K562 (cell line): ENCODE measurements around the gene SPATA24. TPM values are rescaled to one million over a fixed set of nuclear protein-coding genes. Genes with fewer than 3 reads are reported as not detected.

Experiments used
- BCOR ChIP-seq: fragments of 450-650 bp; IDR thresholded peaks from 2 replicates; pipeline ENCODE4 v1.6.1; 2016
- CAMTA2 ChIP-seq: fragments of 250-450 bp; sonication (Bioruptor Pico); conservative IDR thresholded peaks from 2 replicates; pipeline ENCODE4 v1.5.1; 2022
- CBFA2T2 ChIP-seq: fragments of 450-650 bp; conservative IDR thresholded peaks from 2 replicates; pipeline ENCODE4 v1.6.1; 2017; ENCODE audit warnings: mild to moderate bottlenecking
- DACH1 ChIP-seq: fragments of 450-650 bp; IDR thresholded peaks from 2 replicates; pipeline ENCODE4 v1.6.1; 2018; ENCODE audit not compliant: partially characterized antibody
- EZH2 ChIP-seq: IDR thresholded peaks from 2 replicates; pipeline ENCODE4 v1.6.1; 2012; ENCODE audit warnings: low read depth, mild to moderate bottlenecking, inconsistent platforms, low read length, borderline replicate concordance
- FOXJ3 ChIP-seq: sonication (generic); formaldehyde crosslinking; IDR thresholded peaks from 2 replicates; pipeline ENCODE4 v1.4.0; 2020; ENCODE audit warnings: mild to moderate bottlenecking, missing genetic modification reagents
- GTF2A2 ChIP-seq: IDR thresholded peaks from 2 replicates; pipeline ENCODE4 v1.6.1; 2016; ENCODE audit warnings: mild to moderate bottlenecking, missing genetic modification characterization, missing compliant biosample characterization
- HES1 ChIP-seq: fragments of 450-650 bp; IDR thresholded peaks from 2 replicates; pipeline ENCODE4 v1.6.1; 2016; ENCODE audit warnings: low read depth, mild to moderate bottlenecking, moderate library complexity
- HNRNPUL1 ChIP-seq: fragments of 200-400 bp; formaldehyde crosslinking; IDR thresholded peaks from 2 replicates; pipeline ENCODE4 v1.6.1; 2017; ENCODE audit warnings: low read length
- MEF2D ChIP-seq: conservative IDR thresholded peaks from 2 replicates; pipeline ENCODE4 v1.6.1; 2016; ENCODE audit warnings: low read depth, missing genetic modification characterization, missing compliant biosample characterization
- MTA3 ChIP-seq: fragments of 450-650 bp; formaldehyde crosslinking; IDR thresholded peaks from 2 replicates; pipeline ENCODE4 v1.6.1; 2017; ENCODE audit warnings: mild to moderate bottlenecking, borderline replicate concordance
- MTF1 ChIP-seq: fragments of 250-450 bp; sonication (Bioruptor Pico); IDR thresholded peaks from 2 replicates; pipeline ENCODE4 v1.9.0; 2021; ENCODE audit warnings: moderate library complexity, mild to moderate bottlenecking, inconsistent platforms, borderline replicate concordance
- PHTF2 ChIP-seq: fragments of 250-450 bp; sonication (Bioruptor Pico); IDR thresholded peaks from 2 replicates; pipeline ENCODE4 v1.5.0; 2021; ENCODE audit warnings: mild to moderate bottlenecking
- RBM25 ChIP-seq: fragments of 200-400 bp; formaldehyde crosslinking; IDR thresholded peaks from 2 replicates; pipeline ENCODE4 v1.6.1; 2018; ENCODE audit warnings: low read length, low read depth, moderate library complexity; ENCODE audit not compliant: severe bottlenecking
- SFPQ ChIP-seq: fragments of 200-400 bp; formaldehyde crosslinking; IDR thresholded peaks from 2 replicates; pipeline ENCODE4 v1.6.1; 2017; ENCODE audit warnings: mild to moderate bottlenecking, low read depth, low read length, moderate library complexity
- SIN3B ChIP-seq: fragments of 450-650 bp; IDR thresholded peaks from 2 replicates; pipeline ENCODE4 v1.6.1; 2017; ENCODE audit warnings: low read depth, mild to moderate bottlenecking, moderate library complexity
- SNIP1 ChIP-seq: fragments of 450-650 bp; IDR thresholded peaks from 2 replicates; pipeline ENCODE4 v1.7.1; 2017; ENCODE audit warnings: low read depth, mild to moderate bottlenecking
- TBP ChIP-seq: optimal IDR thresholded peaks from 2 replicates; pipeline ENCODE3; 2011; ENCODE audit warnings: low read depth, low read length, improper control_type of control experiment
- VEZF1 ChIP-seq: fragments of 200-800 bp; sonication (Bioruptor generic); IDR thresholded peaks from 2 replicates; pipeline ENCODE4 v1.6.1; 2017; ENCODE audit warnings: missing genetic modification characterization, missing compliant biosample characterization
- ZNF41 ChIP-seq: fragments of 250-450 bp; sonication (Bioruptor Pico); conservative IDR thresholded peaks from 2 replicates; pipeline ENCODE4 v1.4.0; 2020; ENCODE audit warnings: mild to moderate bottlenecking
- ZNF639 ChIP-seq, 2 experiments: fragments of 200-800 bp in 1 of 2; sonication (Bioruptor generic) in 1 of 2; sonication (generic) in 1 of 2; formaldehyde crosslinking in 1 of 2; IDR thresholded peaks in 1 of 2; conservative IDR thresholded peaks in 1 of 2; 2 replicates each; pipeline versions ENCODE4 v1.5.0 to v1.6.1; 2016 to 2020; ENCODE audit warnings: missing compliant biosample characterization in 1 of 2, missing genetic modification characterization in 1 of 2, missing genetic modification reagents in 1 of 2
- polyA plus RNA-seq, 8 experiments: library from polyadenylated mRNA; depleted of rRNA in 4 of 8; stranded (reverse) in 5 of 8; unstranded in 3 of 8; fragments of >200 nt; fragmentation: Nextera tagmentation in 2 of 8; fragmentation: Illumina TruSeq in 1 of 8; extraction: Ambion mirVana in 2 of 8; extraction: Trizol in 1 of 8; gene quantifications; 2 replicates each; pipeline versions ENCODE4 v1.2.1 to v1.2.3, GENCODE V29; 2011 to 2014; ENCODE audit warnings: inconsistent platforms in 1 of 8, missing spikeins in 1 of 8
- total RNA-seq, 7 experiments: library from RNA; depleted of rRNA in 6 of 7; stranded (reverse); fragments of >200 nt in 6 of 7; fragmentation: Illumina TruSeq in 2 of 7; extraction: Trizol in 2 of 7; gene quantifications; 2 replicates each; pipeline versions ENCODE4 v1.2.1 to v1.2.3, GENCODE V29; 2011 to 2021; ENCODE audit warnings: low replicate concordance in 1 of 7

Gene SPATA24
- total and polyA plus RNA-seq, 9 of the 15 experiments (the other 6 are each of a cell fraction or from before 2014, with no cell fraction given) = 4.1 to 12.6 (median 8.0) TPM

- TF ChIP-seq SIN3B = peak; percentile 35; the same call in 1 of the 2 replicates
- TF ChIP-seq ZNF41 (CRISPR knock-in tag) = no peak
- TF ChIP-seq ZNF639 (CRISPR knock-in tag; conservative IDR thresholded peaks at IDR 0.05 in 1 of 2, IDR thresholded peaks at IDR 0.05 in 1 of 2) = peak in 1 of 2 experiments; percentile 63; a peak in 1 of 4 replicates
- no peak for TF ChIP-seq EZH2
- no peak for TF ChIP-seq MTF1 (CRISPR knock-in tag)
- TF ChIP-seq SFPQ = no peak
- no peak for TF ChIP-seq BCOR
- no peak for TF ChIP-seq CAMTA2 (CRISPR knock-in tag)
- TF ChIP-seq HNRNPUL1 = no peak
- no peak for TF ChIP-seq RBM25
- no peak for TF ChIP-seq HES1
- peak; percentile 84 for TF ChIP-seq VEZF1 (CRISPR knock-in tag)
- TF ChIP-seq TBP = peak; percentile 86
- no peak for TF ChIP-seq MEF2D (tag)
- TF ChIP-seq MTA3 = peak; percentile 75; the same call in 1 of the 2 replicates
- no peak for TF ChIP-seq FOXJ3 (CRISPR knock-in tag)
- no peak for TF ChIP-seq PHTF2 (CRISPR knock-in tag)
- TF ChIP-seq SNIP1 = no peak
- TF ChIP-seq GTF2A2 (tag) = no peak
- TF ChIP-seq DACH1 = no peak
- peak; percentile 22; the same call in 1 of the 2 replicates for TF ChIP-seq CBFA2T2
These were observed 35.4 kb upstream of the SPATA24 start, which contains the start of gene DNAJC18 (continued) for GRCh38 chr5:139439013-139439903.
